Type B pancreatic cell (in vitro differentiated cells): ENCODE measurements around the gene PHC2. TPM values are rescaled to one million over a fixed set of nuclear protein-coding genes. Genes with fewer than 3 reads are reported as not detected.

ENCODE experiments used
- DNase-seq: peaks from one replicate; pipeline ENCODE4 v3.0.0; 2021; ENCODE audit warnings: mixed read lengths; ENCODE audit not compliant: unreplicated experiment; ENCODE audit errors: extremely low spot score
- H3K27ac Mint-ChIP-seq: 2 replicates; pipeline ENCODE4 v1.8.0; 2021; ENCODE audit warnings: mild to moderate bottlenecking, mixed read lengths
- H3K27me3 Mint-ChIP-seq: 2 replicates; pipeline ENCODE4 v1.8.0; 2021; ENCODE audit warnings: mixed read lengths
- H3K36me3 Mint-ChIP-seq: 2 replicates; pipeline ENCODE4 v1.8.0; 2021; ENCODE audit warnings: mixed read lengths
- H3K4me1 Mint-ChIP-seq: one replicate; pipeline ENCODE4 v1.8.0; 2021; ENCODE audit warnings: mixed read lengths; ENCODE audit not compliant: unreplicated experiment
- H3K4me3 Mint-ChIP-seq: 2 replicates; pipeline ENCODE4 v1.8.0; 2021; ENCODE audit warnings: mild to moderate bottlenecking, mixed read lengths
- H3K9me3 Mint-ChIP-seq: 2 replicates; pipeline ENCODE4 v1.8.0; 2021; ENCODE audit warnings: mixed read lengths
- CTCF ChIP-seq: fragments of 200-600 bp; sonication (generic); conservative IDR thresholded peaks from 2 replicates; pipeline ENCODE4 v1.5.0; 2021; ENCODE audit warnings: antibody characterized with exemption, mild to moderate bottlenecking
- long read RNA-seq: library from polyadenylated mRNA; unstranded; transcript quantifications from one replicate; pipeline ENCODE4 v2.0.0, GENCODE V29; 2020
- total RNA-seq: library from RNA; stranded (reverse); gene quantifications from 2 replicates; pipeline ENCODE4 v1.2.1, GENCODE V29; 2021; ENCODE audit warnings: low replicate concordance

Gene PHC2
- 80.5 and 106 TPM in 2 replicates for total RNA-seq
- long read RNA-seq, partial matches to known transcripts, result 6 of 15 reads
- long read RNA-seq, other reads (novel, unspliced or antisense), result 8 of 15 reads

GRCh38 chr1:33430692-33431593 lies at the start of gene PHC2:
PHC2 (minus strand) TSS chr1:33431095; CDS start chr1:33375539, 55,556 bp downstream.
- peaks cover 2% of the 10 kb centered on the region for H3K36me3 Mint-ChIP-seq
- peak; percentile 46 for TF ChIP-seq CTCF
- DNase-seq, result peak; percentile 96
- no peaks in the 10 kb centered on the region for H3K9me3 Mint-ChIP-seq
- H3K27ac Mint-ChIP-seq, result peak within 1 kb of the TSS; percentile 40
- H3K4me3 Mint-ChIP-seq, result peak within 1 kb of the TSS; percentile 79
- no peaks in the 10 kb centered on the region for H3K27me3 Mint-ChIP-seq
- peaks cover 23% of the 10 kb centered on the region for H3K4me1 Mint-ChIP-seq

- H3K36me3 Mint-ChIP-seq, result peaks cover 33% of the 10 kb centered on the region
- no peak for TF ChIP-seq CTCF
- no peak overlapping the region for H3K27ac Mint-ChIP-seq
- no peak for DNase-seq
- H3K4me3 Mint-ChIP-seq, result no peak overlapping the region
- no peaks in the 10 kb centered on the region for H3K9me3 Mint-ChIP-seq
- no peaks in the 10 kb centered on the region for H3K27me3 Mint-ChIP-seq
- peaks cover 9% of the 10 kb centered on the region for H3K4me1 Mint-ChIP-seq
Observed at GRCh38 chr1:33477451-33477850, 46.6 kb upstream of the PHC2 start.

GRCh38 chr1:33473900-33474299 lies 43.0 kb upstream of the PHC2 start:
- Mint-ChIP-seq H3K9me3 (no peaks in the 10 kb centered on the region), H3K27me3 (no peaks in the 10 kb centered on the region), H3K27ac (no peak overlapping the region), H3K36me3 (peaks cover 16% of the 10 kb centered on the region), H3K4me3 (peak overlapping the region; percentile 87), H3K4me1 (peaks cover 21% of the 10 kb centered on the region)
- DNase-seq, result no peak
- no peak for TF ChIP-seq CTCF

- Mint-ChIP-seq H3K4me1 (peaks cover 21% of the 10 kb centered on the region), H3K27me3 (no peaks in the 10 kb centered on the region), H3K4me3 (peak within 1 kb of the TSS; percentile 87), H3K36me3 (peaks cover 3% of the 10 kb centered on the region), H3K27ac (peak within 1 kb of the TSS; percentile 79), H3K9me3 (no peaks in the 10 kb centered on the region)
- TF ChIP-seq CTCF, result no peak
- peak; percentile 96 for DNase-seq
Observed at GRCh38 chr1:33472269-33472980, 41.5 kb upstream of the PHC2 start, which contains the start of gene ZSCAN20. ZSCAN20 (plus strand) TSS chr1:33472645; CDS start chr1:33479289, 6,644 bp downstream.

- Mint-ChIP-seq H3K9me3 (no peaks in the 10 kb centered on the region), H3K4me1 (peaks cover 21% of the 10 kb centered on the region), H3K27me3 (no peaks in the 10 kb centered on the region), H3K27ac (peak overlapping the region; percentile 21), H3K36me3 (no peaks in the 10 kb centered on the region), H3K4me3 (no peak overlapping the region)
- DNase-seq, result no peak
- no peak for TF ChIP-seq CTCF
Observed at GRCh38 chr1:33471416-33471815, 40.5 kb upstream of the PHC2 start.
